Stimulated activated CD8-positive, alpha-beta memory T cell treated with anti-CD3 and anti-CD28 coated beads, Interleukin-4, amount 100 ng/mL, for 1 hour (primary cell): ENCODE data around the gene CBX6.
"Not testable (repeated sequence)": the region's sequence is repeated elsewhere in the genome, so short reads cannot be mapped to it uniquely, and the experiment has no call there.

ENCODE experiments used
- DNase-seq, 2 donors: peaks; one replicate each; pipeline ENCODE4 v3.0.0-alpha.2; 2020; ENCODE audit warnings: low read depth in 2 of 2, low spot score in 1 of 2

CBX6 gene

GRCh38 chr22:38861170-38861876, 10.7 kb downstream of the CBX6 start:
- no peak for DNase-seq

- no peak for DNase-seq
Measured at GRCh38 chr22:38860283-38861169, 11.5 kb downstream of the CBX6 start.

GRCh38 chr22:38859581-38860282, 12.3 kb downstream of the CBX6 start:
- DNase-seq: no peak

- no peak for DNase-seq
Measured at GRCh38 chr22:38858492-38858891, 13.5 kb downstream of the CBX6 start.

GRCh38 chr22:38854476-38854875, 17.5 kb downstream of the CBX6 start:
- not testable (repeated sequence) for DNase-seq

GRCh38 chr22:38853883-38854282, 18.1 kb downstream of the CBX6 start:
- DNase-seq: not testable (repeated sequence)

- no peak for DNase-seq
Measured at GRCh38 chr22:38853196-38853651, 18.8 kb downstream of the CBX6 start.

- no peak for DNase-seq
Measured at GRCh38 chr22:38852522-38852921, 19.5 kb downstream of the CBX6 start.

GRCh38 chr22:38850941-38851849, 20.8 kb downstream of the CBX6 start:
- DNase-seq: no peak

- no peak for DNase-seq
Measured at GRCh38 chr22:38850399-38850798, 21.6 kb downstream of the CBX6 start.

GRCh38 chr22:38849811-38850210, 22.2 kb downstream of the CBX6 start:
- DNase-seq: no peak

GRCh38 chr22:38846412-38846811, 25.6 kb downstream of the CBX6 start:
- no peak for DNase-seq

GRCh38 chr22:38845004-38845740, 26.8 kb downstream of the CBX6 start:
- no peak for DNase-seq

- no peak for DNase-seq
Measured at GRCh38 chr22:38844315-38845003, 27.6 kb downstream of the CBX6 start.

- no peak for DNase-seq
Measured at GRCh38 chr22:38843657-38844314, 28.2 kb downstream of the CBX6 start, which contains the start of gene NPTXR. Gene NPTXR, minus strand, starts transcription at chr22:38844028.

GRCh38 chr22:38843201-38843656, 28.8 kb downstream of the CBX6 start:
- DNase-seq: no peak

- DNase-seq: no peak
Measured at GRCh38 chr22:38842512-38843200, 29.4 kb downstream of the CBX6 start.

- no peak for DNase-seq
Measured at GRCh38 chr22:38841635-38842034, 30.4 kb downstream of the CBX6 start.
